OCI-LY7 (cell line): ENCODE results near the gene ZBTB40. TPM values are rescaled to one million over a fixed set of nuclear protein-coding genes. Genes with fewer than 3 reads are reported as not detected.

Source experiments
- BruUV-seq: library from RNA; stranded (reverse); fragments of 400-500 nt; replicated peaks from 2 replicates; lab custom pipeline; 2021; lab: Mats Ljungman, UMichigan
- CTCF ChIA-PET: fragments of 300-600 bp; sonication (Branson Sonifier 250); formaldehyde crosslinking; loops from one replicate; lab custom pipeline; 2022; ENCODE audit warnings: antibody characterized with exemption; ENCODE audit not compliant: unreplicated experiment; lab: Charles Lee
- POLR2A ChIA-PET: fragments of 300-600 bp; sonication (Branson Sonifier 250); formaldehyde crosslinking; loops from one replicate; lab custom pipeline; 2022; ENCODE audit warnings: antibody characterized with exemption; lab: Charles Lee
- DNase-seq: peaks from one replicate; pipeline ENCODE4 v3.0.0-alpha.2; 2015; ENCODE audit warnings: low spot score
- H2AFZ ChIP-seq: fragments of 200-600 bp; sonication (generic), shearing (Covaris generic); 2 replicates; pipeline ENCODE4 v1.6.1; 2014; ENCODE audit warnings: mild to moderate bottlenecking, antibody characterized with exemption, low read length, moderate library complexity
- H3K27ac ChIP-seq: fragments of 200-600 bp; sonication (generic); 2 replicates; pipeline ENCODE4 v1.5.1; 2014; ENCODE audit warnings: mixed run types, low read depth, mild to moderate bottlenecking, moderate library complexity, low read length, inconsistent platforms; ENCODE audit not compliant: poor library complexity, severe bottlenecking
- H3K36me3 ChIP-seq: fragments of 200-600 bp; sonication (generic); 2 replicates; pipeline ENCODE4 v1.6.1; 2014; ENCODE audit warnings: mild to moderate bottlenecking, antibody characterized with exemption, low read length, moderate library complexity, mixed read lengths; ENCODE audit not compliant: insufficient read depth
- H3K4me1 ChIP-seq: fragments of 200-600 bp; sonication (generic); 2 replicates; pipeline ENCODE4 v1.5.1; 2014; ENCODE audit warnings: mild to moderate bottlenecking, low read length; ENCODE audit not compliant: insufficient read depth, poor library complexity, severe bottlenecking
- H3K4me2 ChIP-seq: fragments of 200-600 bp; sonication (generic); 2 replicates; pipeline ENCODE4 v1.6.1; 2014; ENCODE audit warnings: mild to moderate bottlenecking, low read length
- H3K4me3 ChIP-seq: fragments of 200-600 bp; sonication (generic); 2 replicates; pipeline ENCODE4 v1.5.1; 2014; ENCODE audit warnings: mild to moderate bottlenecking, low read depth, low read length; ENCODE audit not compliant: poor library complexity, severe bottlenecking
- H3K79me2 ChIP-seq: fragments of 200-600 bp; sonication (generic); 2 replicates; pipeline ENCODE4 v1.6.1; 2016; ENCODE audit warnings: low read depth, mild to moderate bottlenecking, low read length, moderate library complexity, mixed read lengths; ENCODE audit not compliant: insufficient read depth
- H3K9me2 ChIP-seq: fragments of 200-600 bp; sonication (generic); 2 replicates; pipeline ENCODE4 v1.6.1; 2016; ENCODE audit warnings: mild to moderate bottlenecking, low read length, mixed read lengths; ENCODE audit not compliant: insufficient read depth
- H3K9me3 ChIP-seq: fragments of 200-600 bp; sonication (generic); 2 replicates; pipeline ENCODE4 v1.6.1; 2014; ENCODE audit warnings: mild to moderate bottlenecking, mixed run types, low read length, mixed read lengths
- H4K20me1 ChIP-seq: fragments of 200-600 bp; sonication (generic); 2 replicates; pipeline ENCODE4 v1.6.1; 2014; ENCODE audit warnings: mild to moderate bottlenecking, antibody characterized with exemption, low read length, moderate library complexity, mixed read lengths; ENCODE audit not compliant: insufficient read depth
- CTCF ChIP-seq: fragments of 200-600 bp; sonication (generic); conservative IDR thresholded peaks from 2 replicates; pipeline ENCODE4 v1.5.1; 2014; ENCODE audit warnings: mild to moderate bottlenecking, antibody characterized with exemption, low read length, moderate library complexity, mixed read lengths
- EZH2phosphoT487 ChIP-seq: fragments of 200-600 bp; sonication (generic); IDR thresholded peaks from 2 replicates; pipeline ENCODE4 v1.6.1; 2018; ENCODE audit warnings: low read depth, borderline replicate concordance, mild to moderate bottlenecking, mixed run types, antibody characterized with exemption, low read length, moderate library complexity, mixed read lengths
- intact Hi-C: fragments of 100-400 bp; cut with micrococcal nuclease; formaldehyde crosslinking; loops from one replicate; pipeline ENCODE4 v1.10.0; 2022; ENCODE audit not compliant: unreplicated experiment
- total RNA-seq, 2 experiments: library from RNA; depleted of rRNA in 1 of 2; stranded (reverse); fragments of >200 nt in 1 of 2; shearing (Covaris generic) in 1 of 2; gene quantifications; 2 replicates each; pipeline ENCODE4 v1.2.3, GENCODE V29; 2014 to 2022

Gene ZBTB40
- total RNA-seq, 2 experiments from 2014 or later = 16.6 to 17.3 TPM

GRCh38 chr1:22452481-22452957 lies 868 bp downstream of the ZBTB40 start:
- BruUV-seq = no TSS peak
- intact Hi-C loops = loop anchor here (10.0 kb wide), 1 partner anchor 562 kb away; the partner anchor contains the start of genes KDM1A and TEX46
- peak overlapping the region; percentile 88 for H2AFZ ChIP-seq

GRCh38 chr1:22453181-22453580 lies 1.5 kb downstream of the ZBTB40 start:
- H3K9me3 ChIP-seq = peaks cover 7% of the 10 kb centered on the region; the same call in 1 of the 2 replicates
- H3K4me3 ChIP-seq = peak overlapping the region; percentile 83
- peaks cover 5% of the 10 kb centered on the region; the same call in 1 of the 2 replicates for H4K20me1 ChIP-seq
- H3K79me2 ChIP-seq = peaks cover 14% of the 10 kb centered on the region
- no TSS peak for BruUV-seq
- H2AFZ ChIP-seq = 0 out of 2 replicates have a peak overlapping the region, but pooled peaks have one; percentile 88
- no peaks in the 10 kb centered on the region; the same call in 1 of the 2 replicates for H3K36me3 ChIP-seq
- ChIA-PET CTCF (no interaction called here), POLR2A (interaction anchor here (1.3 kb wide), 1 partner anchor 45 kb away, joined by 4 read pairs; no protein-coding TSS in a partner anchor)
- DNase-seq = no peak
- peaks cover 10% of the 10 kb centered on the region for H3K4me1 ChIP-seq
- H3K9me2 ChIP-seq = no peaks in the 10 kb centered on the region
- TF ChIP-seq EZH2phosphoT487 = no peak
- no peak for TF ChIP-seq CTCF
- H3K4me2 ChIP-seq = peak overlapping the region; percentile 94
- H3K27ac ChIP-seq = no peak overlapping the region
- intact Hi-C loops = loop anchor here (10.0 kb wide), 1 partner anchor 562 kb away; the partner anchor contains the start of genes KDM1A and TEX46

More at GRCh38 chr1:22452481-22452957, 868 bp downstream of the ZBTB40 start:
- peaks cover 10% of the 10 kb centered on the region for H3K4me1 ChIP-seq
- ChIA-PET POLR2A (interaction anchor here (1.3 kb wide), 1 partner anchor 46 kb away, joined by 4 read pairs; no protein-coding TSS in a partner anchor), CTCF (no interaction called here)
- H4K20me1 ChIP-seq = peaks cover 5% of the 10 kb centered on the region; the same call in 1 of the 2 replicates
- H3K4me3 ChIP-seq = peak overlapping the region; percentile 83
- no peaks in the 10 kb centered on the region for H3K9me2 ChIP-seq
- DNase-seq = peak; percentile 35
- H3K36me3 ChIP-seq = no peaks in the 10 kb centered on the region; the same call in 1 of the 2 replicates
- peak overlapping the region; percentile 94 for H3K4me2 ChIP-seq
- peaks cover 14% of the 10 kb centered on the region for H3K79me2 ChIP-seq
- peak overlapping the region; percentile 55 for H3K27ac ChIP-seq
- TF ChIP-seq EZH2phosphoT487 (no peak), CTCF (peak; percentile 8; the same call in 1 of the 2 replicates)
- peaks cover 7% of the 10 kb centered on the region; the same call in 1 of the 2 replicates for H3K9me3 ChIP-seq
